Upper lobe of left lung (tissue), 6 donors: ENCODE results near the gene ATP6V0B. TPM values are rescaled to one million over a fixed set of nuclear protein-coding genes. Genes with fewer than 3 reads are reported as not detected.
A peak's percentile ranks its signal among the peaks of the same experiment; 100 is the strongest.

ENCODE experiments used
- ATAC-seq, 2 donors: fragments of 200-7000 bp; cut with Tn5 transposase; one replicate each; pipeline ENCODE4 v1.9.1; 2022; ENCODE audit warnings: mild to moderate bottlenecking in 2 of 2, moderate library complexity in 2 of 2; ENCODE audit not compliant: low FRiP score in 2 of 2
- DNase-seq, 2 donors: peaks; one replicate each; pipeline ENCODE4 v3.0.0-alpha.2; 2019 to 2020
- H3K27ac ChIP-seq, 4 donors: fragments of 200-600 bp; sonication (generic); one replicate each; pipeline ENCODE4 v1.5.1; 2016 to 2019
- H3K27me3 ChIP-seq, 4 donors: fragments of 200-600 bp; sonication (generic); one replicate each; pipeline ENCODE4 v1.5.1; 2017 to 2019
- H3K36me3 ChIP-seq, 4 donors: fragments of 200-600 bp; sonication (generic); one replicate each; pipeline ENCODE4 v1.5.1; 2016 to 2019
- H3K4me1 ChIP-seq, 4 donors: fragments of 200-600 bp; sonication (generic); one replicate each; pipeline ENCODE4 v1.5.1; 2018 to 2019
- H3K4me3 ChIP-seq, 4 donors: fragments of 200-600 bp; sonication (generic); one replicate each; pipeline ENCODE4 v1.5.1; 2017 to 2019; ENCODE audit warnings: mild to moderate bottlenecking in 2 of 4, moderate library complexity in 1 of 4
- H3K9me3 ChIP-seq, 4 donors: fragments of 200-600 bp; sonication (generic); one replicate each; pipeline ENCODE4 v1.5.1; 2018 to 2019
- CTCF ChIP-seq, 6 experiments: fragments of 450-650 bp in 4 of 6; fragments of 200-600 bp in 2 of 6; sonication (generic) in 2 of 6; IDR thresholded peaks; one replicate each; pipeline ENCODE4 v1.5.1; 2016 to 2019; ENCODE audit warnings: antibody characterized with exemption in 6 of 6
- EP300 ChIP-seq, 4 donors: sonication (generic); formaldehyde crosslinking; IDR thresholded peaks; one replicate each; pipeline ENCODE4 v1.5.1; 2017; ENCODE audit warnings: antibody characterized with exemption in 4 of 4, control low read depth in 2 of 4
- POLR2A ChIP-seq, 4 donors: fragments of 450-650 bp; IDR thresholded peaks; one replicate each; pipeline ENCODE4 v1.5.1; 2016 to 2017; ENCODE audit warnings: antibody characterized with exemption in 4 of 4, mild to moderate bottlenecking in 2 of 4
- POLR2AphosphoS5 ChIP-seq, 2 donors: sonication (generic); formaldehyde crosslinking; IDR thresholded peaks; one replicate each; pipeline ENCODE4 v1.5.1; 2017; ENCODE audit warnings: antibody characterized with exemption in 2 of 2
- WGBS, 2 donors: methylation state at CpG; one replicate each; pipeline ENCODE4 v1.1.5; 2017 to 2018; 5-methylcytosine and 5-hydroxymethylcytosine counted together
- total RNA-seq, 6 donors: library from RNA; depleted of rRNA in 4 of 6; stranded (reverse); fragments of >200 nt in 4 of 6; gene quantifications; one replicate each; pipeline versions ENCODE4 v1.1.0 to v1.2.1, GENCODE V29; 2016 to 2021
- donor health status: DM: no; HTN: no; CAD: no; lungs with moderate emphysema.
- donor health status: DM: no; HTN: yes; CAD: no; lungs with severe emphysema.

The ATP6V0B gene
- 100 to 1,000 TPM in 5 of 6 donors, 10 to 100 TPM in 1; 98.0 to 225 (median 161) TPM for total RNA-seq

GRCh38 chr1:43974443-43975248, at the start of gene ATP6V0B:
ATP6V0B (plus strand) TSS chr1:43974960; CDS start chr1:43975041, 81 bp downstream.
- 0% methylated on average over 47 to 69 of the region's 93 CpGs for WGBS, 2 donors
- DNase-seq, result peak; percentile 98 to 99
- H3K9me3 ChIP-seq, result no peaks in the 10 kb centered on the region
- peak within 1 kb of the TSS; percentile 67 to 99 (median 88) for H3K4me3 ChIP-seq
- peaks cover 4 to 36% (median 22%) of the 10 kb centered on the region in 4 donors for H3K36me3 ChIP-seq
- peak; percentile 91 to 93 for ATAC-seq
- peak; percentile 2 to 82 (median 62) for TF ChIP-seq CTCF (IDR thresholded peaks at IDR 0.05)
- peak in 3 of 4 donors; percentile 90 to 99 (median 92) for TF ChIP-seq POLR2A (IDR thresholded peaks at IDR 0.05)
- TF ChIP-seq POLR2AphosphoS5 (IDR thresholded peaks at IDR 0.05), result peak; percentile 95 to 97
- TF ChIP-seq EP300 (IDR thresholded peaks at IDR 0.05), result no peak
- H3K4me1 ChIP-seq, result peaks cover 40 to 64% (median 49%) of the 10 kb centered on the region in 4 donors
- H3K27ac ChIP-seq, result peak within 1 kb of the TSS; percentile 93 to 99 (median 94)
- no peaks in the 10 kb centered on the region for H3K27me3 ChIP-seq

GRCh38 chr1:43925846-43926245, 48.9 kb upstream of the ATP6V0B start:
- H3K9me3 ChIP-seq, result no peaks in the 10 kb centered on the region
- no peak overlapping the region for H3K4me3 ChIP-seq
- no peak for TF ChIP-seq POLR2A (IDR thresholded peaks at IDR 0.05)
- no peak for TF ChIP-seq EP300 (IDR thresholded peaks at IDR 0.05)
- TF ChIP-seq CTCF (IDR thresholded peaks at IDR 0.05), result no peak
- TF ChIP-seq POLR2AphosphoS5 (IDR thresholded peaks at IDR 0.05), result no peak
- no peak overlapping the region for H3K27ac ChIP-seq
- peaks cover 0 to 19% (median 2%) of the 10 kb centered on the region in 4 donors for H3K36me3 ChIP-seq
- WGBS, 2 donors, result 91% methylated on average over 9 of the region's 9 CpGs
- DNase-seq (no peak), ATAC-seq (no peak)
- no peaks in the 10 kb centered on the region for H3K4me1 ChIP-seq
- H3K27me3 ChIP-seq, result no peaks in the 10 kb centered on the region

GRCh38 chr1:43930168-43930948, 44.4 kb upstream of the ATP6V0B start:
- no peak for TF ChIP-seq POLR2AphosphoS5 (IDR thresholded peaks at IDR 0.05)
- TF ChIP-seq CTCF (IDR thresholded peaks at IDR 0.05), result peak in 2 of 6 experiments; percentile 14 to 34
- H3K4me3 ChIP-seq, result no peak overlapping the region
- ATAC-seq (no peak), DNase-seq (peak in 1 of 2 donors; percentile 54)
- H3K27ac ChIP-seq, result no peak overlapping the region
- peaks cover 0 to 14% (median 2%) of the 10 kb centered on the region in 4 donors for H3K36me3 ChIP-seq
- peaks cover 8 to 16% (median 13%) of the 10 kb centered on the region in 4 donors for H3K4me1 ChIP-seq
- no peaks in the 10 kb centered on the region for H3K9me3 ChIP-seq
- 96 to 100% methylated on average over 4 to 9 of the region's 10 CpGs for WGBS, 2 donors
- peaks cover 0 to 10% (median 4%) of the 10 kb centered on the region in 4 donors for H3K27me3 ChIP-seq

- no peaks in the 10 kb centered on the region for H3K9me3 ChIP-seq
- peaks cover 0 to 10% (median 5%) of the 10 kb centered on the region in 4 donors for H3K27me3 ChIP-seq
- TF ChIP-seq POLR2A (IDR thresholded peaks at IDR 0.05) (no peak), POLR2AphosphoS5 (IDR thresholded peaks at IDR 0.05) (no peak), CTCF (IDR thresholded peaks at IDR 0.05) (no peak), EP300 (IDR thresholded peaks at IDR 0.05) (no peak)
- 69 to 94% methylated on average over 3 to 4 of the region's 4 CpGs for WGBS, 2 donors
- peaks cover 0 to 10% (median 0%) of the 10 kb centered on the region in 4 donors for H3K36me3 ChIP-seq
- no peak overlapping the region for H3K27ac ChIP-seq
- ATAC-seq, result no peak
- no peak for DNase-seq
- H3K4me3 ChIP-seq, result no peak overlapping the region
- H3K4me1 ChIP-seq, result peaks cover 10 to 20% (median 16%) of the 10 kb centered on the region in 4 donors
Observed at GRCh38 chr1:43930949-43931275, 43.8 kb upstream of the ATP6V0B start.
